Measurements from ENCODE around the gene COL8A1.
"Not testable (repeated sequence)": the region's sequence is repeated elsewhere in the genome, so short reads cannot be mapped to it uniquely, and the experiment has no call there.

COL8A1 gene

DNA sequence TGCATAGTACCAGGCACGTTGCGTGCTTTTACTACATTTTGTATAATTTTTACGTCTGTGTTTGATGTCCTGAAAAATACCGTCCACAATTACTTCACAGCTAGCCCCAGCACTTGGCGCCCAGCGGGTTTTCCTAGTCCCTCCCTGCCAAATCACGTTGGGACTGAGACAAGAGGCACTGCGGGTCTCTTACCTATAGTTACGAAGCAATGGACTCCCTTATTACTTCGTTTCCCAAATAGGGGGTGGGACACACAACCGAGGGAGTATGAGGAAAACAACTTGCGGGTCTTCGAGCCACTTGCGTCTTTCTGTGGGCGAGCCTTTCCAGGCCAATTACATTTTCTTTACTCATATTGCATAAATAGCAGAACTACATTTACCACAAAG is 178.6 kb downstream of the COL8A1 start:
- no peak for DNase-seq

DNA sequence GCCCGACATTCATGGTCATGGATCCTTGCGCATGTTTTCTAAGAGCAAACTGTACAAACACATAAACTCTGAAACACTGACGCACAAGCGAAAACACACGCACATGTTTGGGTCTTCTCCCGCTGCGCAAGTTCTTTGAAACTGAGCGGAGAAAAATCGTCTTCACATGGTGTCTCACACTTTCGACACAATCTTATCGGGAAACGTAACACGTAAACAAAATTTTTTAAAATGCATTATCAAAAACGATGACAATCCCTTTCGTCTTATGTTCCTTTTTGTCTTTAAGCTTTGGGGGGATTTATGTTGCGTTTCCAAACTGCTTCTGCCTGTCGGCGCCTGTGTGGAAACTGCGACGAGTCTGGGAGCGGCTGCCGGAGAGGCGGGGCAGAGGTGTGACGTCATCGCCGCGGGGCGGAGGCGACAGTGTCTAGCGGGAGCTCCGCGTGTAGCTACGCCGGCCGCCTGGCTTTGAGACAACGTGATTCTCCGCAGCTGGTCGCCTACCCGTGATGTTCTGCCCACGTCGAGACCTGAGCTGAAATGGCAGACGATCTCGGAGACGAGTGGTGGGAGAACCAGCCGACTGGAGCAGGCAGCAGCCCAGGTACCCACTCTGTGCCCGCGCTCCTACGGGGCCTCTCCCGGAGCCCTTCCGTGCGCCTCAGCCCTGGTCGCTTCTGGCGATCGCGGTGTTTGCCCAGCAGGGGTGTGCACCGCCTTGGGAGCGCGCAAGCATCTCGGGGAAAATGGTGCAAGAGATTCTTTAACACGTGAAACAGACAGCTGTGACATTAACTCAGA is 179.2 kb downstream of the COL8A1 start, which contains the start of gene CMSS1:
Gene CMSS1 (plus strand): TSS at position 426 of the 804 bp plus-strand sequence.
- DNase-seq: peak; percentile 81

DNA sequence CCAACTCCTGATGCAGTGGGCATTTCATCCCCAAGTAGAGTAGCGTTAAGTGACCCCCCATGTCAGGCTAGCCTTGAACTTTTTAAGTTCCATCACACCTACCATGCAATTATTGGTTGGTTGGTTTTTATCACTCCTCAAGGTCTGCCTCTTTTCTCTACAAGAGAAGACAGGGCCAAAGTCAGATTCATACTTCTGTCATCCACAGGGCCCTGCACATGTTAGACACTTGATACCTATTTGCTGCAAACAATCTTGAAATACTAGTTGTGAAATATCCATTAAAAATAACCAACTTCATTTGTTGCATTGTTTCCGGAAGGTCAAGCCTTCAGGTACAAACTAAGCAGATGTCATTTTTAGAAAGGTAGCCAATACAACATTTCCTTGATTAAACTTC is 180.4 kb downstream of the COL8A1 start:
- no peak for DNase-seq

DNA sequence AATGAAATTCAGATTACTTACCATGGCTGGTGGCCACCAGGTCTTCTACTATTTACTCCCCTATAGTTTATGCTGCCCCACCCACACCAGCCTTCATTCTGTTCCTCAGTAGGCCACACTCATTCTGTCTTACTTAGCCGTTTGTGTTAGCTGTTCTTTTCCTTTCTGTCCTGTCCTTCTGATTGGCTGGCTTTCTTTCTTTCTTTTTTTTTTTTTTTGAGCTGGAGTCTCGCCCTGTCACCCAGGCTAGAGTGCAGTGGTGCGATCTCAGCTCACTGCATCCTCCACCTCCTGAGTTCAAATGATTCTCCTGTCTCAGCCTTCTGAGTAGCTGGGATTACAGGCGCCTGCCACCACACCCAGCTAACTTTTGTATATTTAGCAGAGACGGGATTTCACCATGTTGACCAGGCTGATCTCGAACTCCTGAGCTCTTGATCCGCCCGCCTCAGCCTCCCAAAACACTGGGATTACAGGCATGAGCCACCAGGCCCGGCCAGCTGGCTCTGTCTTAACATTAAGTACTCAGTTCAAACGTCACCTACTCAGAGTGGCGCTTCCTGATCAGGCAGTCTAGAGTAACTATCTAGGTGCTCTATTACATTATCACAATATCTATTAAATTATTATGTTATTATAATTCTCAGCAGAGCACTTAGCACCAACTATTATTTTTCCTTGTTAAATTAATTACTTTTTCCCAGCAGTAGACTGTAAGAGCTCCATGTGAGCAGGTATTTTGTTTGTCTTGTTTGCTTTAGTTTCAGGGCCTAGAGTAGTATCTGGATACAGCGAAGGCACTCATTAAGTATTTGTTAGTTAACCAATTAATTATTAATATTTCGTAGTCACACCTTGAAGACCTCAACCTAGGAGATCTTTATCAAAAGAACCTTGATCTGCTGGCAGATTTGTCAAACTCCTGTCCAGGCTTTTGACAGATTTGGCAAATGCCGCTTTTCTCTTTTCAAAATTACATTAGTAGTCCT is 185.6 kb downstream of the COL8A1 start:
- DNase-seq: no peak

DNA sequence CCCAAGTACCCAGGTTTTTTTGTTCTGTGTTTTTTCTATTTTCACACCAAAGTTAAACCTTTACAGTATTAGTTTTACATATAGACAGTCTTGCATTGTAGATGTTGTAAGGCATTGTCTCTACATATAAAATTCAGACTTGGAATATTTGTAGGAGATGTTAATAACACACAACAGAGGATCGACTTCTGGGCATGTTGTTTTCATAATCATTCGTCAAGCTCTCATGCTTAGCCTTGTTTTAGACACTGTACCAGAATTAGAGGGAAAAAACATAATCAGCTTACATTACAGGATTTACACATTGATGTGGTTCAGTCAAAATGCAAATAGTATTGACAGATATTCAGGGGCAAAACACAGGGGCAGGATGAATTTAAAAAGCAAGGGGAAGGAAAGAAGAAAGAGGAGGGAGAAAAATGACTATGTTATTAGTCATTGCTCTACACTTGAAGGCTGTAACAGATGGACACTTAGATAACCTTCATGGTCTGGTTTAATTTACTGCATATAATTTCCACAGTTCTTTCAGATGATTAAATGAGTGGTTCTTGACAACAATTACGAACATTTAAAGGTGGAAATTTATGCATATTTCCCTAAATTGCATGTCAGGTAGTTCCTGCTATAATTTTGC is 186.7 kb downstream of the COL8A1 start:
- DNase-seq: no peak

DNA sequence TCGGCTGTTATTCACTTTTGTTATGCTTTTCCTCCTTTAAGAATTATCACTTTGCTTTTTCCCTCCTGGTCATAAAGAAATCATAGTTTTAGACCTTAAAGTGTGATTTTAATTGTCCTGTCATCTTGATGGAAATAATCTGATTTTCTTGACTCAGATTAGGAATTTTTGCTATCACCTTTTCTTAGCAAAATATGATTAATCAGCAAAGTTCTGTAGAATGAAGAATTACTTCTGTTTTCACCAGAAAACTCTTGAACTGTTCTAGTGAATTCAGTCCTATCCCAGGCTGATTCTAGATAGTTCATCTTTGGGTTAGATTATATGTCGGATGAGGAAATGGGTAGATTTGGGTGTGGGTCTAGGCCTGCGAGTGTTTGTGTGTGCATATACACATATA is 191.4 kb downstream of the COL8A1 start:
- no peak for DNase-seq

DNA sequence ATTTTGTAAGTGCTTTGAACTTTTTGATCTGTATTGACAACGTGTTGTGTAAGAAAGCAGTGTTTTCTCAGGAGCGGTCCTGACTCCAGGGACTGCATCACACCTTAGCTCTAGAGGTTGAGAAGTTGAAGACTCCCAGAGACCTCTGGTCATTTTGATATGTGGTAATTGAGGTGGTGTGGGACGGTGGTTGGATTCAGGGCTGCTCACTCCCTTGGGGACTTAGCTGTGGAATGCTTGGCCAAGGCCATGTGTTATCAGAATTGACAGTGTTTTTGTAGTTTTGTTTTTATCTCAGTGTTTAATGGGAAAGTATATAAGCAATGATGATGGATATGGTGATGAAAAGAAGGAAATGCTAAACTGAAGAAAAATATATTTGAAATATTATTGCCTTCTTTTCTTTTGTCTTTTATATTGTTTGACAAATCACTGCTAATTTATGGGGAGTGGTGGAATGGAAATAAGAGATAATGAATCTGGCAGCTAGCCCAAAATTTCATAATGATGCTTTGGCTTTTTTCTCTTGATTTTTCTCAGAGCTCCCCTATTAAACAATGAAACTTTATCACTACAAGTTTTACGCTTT is 195.3 kb downstream of the COL8A1 start:
- no peak for DNase-seq

DNA sequence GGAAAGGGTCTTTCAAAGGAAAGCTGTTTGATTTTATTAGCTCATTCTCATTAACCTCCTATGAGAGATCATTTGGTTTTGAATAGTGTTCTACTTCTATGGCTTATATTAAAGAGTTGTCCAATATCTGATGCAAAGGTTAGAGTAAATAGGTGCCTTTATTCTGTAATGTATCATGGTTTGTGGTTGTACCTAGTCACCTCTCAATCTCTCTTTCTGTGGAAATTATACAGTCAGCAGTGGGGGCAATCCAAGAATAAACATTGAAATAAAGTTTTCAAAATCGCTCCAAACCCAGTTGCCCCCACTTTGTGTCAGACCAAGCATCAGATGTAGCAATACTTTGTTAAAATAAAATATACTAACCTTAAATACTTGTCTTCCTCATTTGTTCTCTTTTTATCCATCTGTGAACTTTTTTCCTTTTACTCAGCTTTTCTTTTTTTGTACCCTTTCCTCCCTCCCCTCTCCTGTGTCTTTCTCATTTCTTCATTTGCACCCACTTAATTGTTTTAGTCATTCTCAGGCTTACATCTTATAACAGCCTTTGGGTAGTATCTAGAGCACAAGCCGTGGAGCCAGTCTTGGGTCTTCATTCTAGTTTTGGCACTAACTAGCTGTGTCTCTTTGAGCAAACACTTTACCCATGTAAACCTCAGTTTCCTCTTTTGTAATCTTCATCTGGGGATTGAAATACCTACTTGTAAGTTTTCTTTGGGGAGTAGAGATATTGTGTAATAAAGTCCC is 196.0 kb downstream of the COL8A1 start:
- no peak for DNase-seq

DNA sequence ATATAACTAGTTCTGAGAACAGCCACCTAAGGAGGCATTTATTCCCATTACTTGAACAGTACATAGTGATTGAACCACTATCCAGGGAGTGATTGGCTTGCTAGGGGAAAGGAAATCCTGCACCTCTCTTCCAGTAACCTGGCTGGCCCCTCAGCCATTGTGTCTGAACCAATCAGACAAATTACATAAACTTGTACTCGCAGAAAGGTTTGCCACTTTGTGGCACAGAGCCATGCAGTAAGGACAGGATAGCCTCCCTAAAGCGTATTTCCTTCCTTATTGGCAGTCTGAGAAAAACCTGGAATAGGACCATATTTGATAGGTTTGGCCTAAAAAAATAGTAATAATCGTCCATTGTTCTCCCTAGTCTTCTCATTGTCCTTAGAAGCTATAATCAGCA is 198.3 kb downstream of the COL8A1 start:
- no peak for DNase-seq

DNA sequence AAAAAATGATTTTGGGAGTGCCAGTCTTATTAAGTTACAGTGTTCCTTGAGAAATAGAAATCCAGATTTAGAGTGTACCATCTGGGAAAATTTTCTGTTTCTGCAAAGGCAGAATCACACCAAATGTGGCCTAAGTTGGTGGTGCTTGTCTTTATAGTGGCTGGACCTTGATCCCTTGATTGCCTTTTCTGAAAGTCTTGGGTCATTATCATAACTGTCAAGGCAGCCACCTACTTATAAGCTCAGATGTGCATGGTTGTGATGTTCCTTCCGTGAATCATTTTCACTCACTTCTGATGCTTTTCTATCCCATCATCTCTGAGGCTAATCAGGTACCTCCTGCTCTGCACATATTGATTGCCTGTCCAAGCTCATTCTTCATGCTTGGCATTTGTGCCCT is 199.3 kb downstream of the COL8A1 start:
- DNase-seq: no peak

DNA sequence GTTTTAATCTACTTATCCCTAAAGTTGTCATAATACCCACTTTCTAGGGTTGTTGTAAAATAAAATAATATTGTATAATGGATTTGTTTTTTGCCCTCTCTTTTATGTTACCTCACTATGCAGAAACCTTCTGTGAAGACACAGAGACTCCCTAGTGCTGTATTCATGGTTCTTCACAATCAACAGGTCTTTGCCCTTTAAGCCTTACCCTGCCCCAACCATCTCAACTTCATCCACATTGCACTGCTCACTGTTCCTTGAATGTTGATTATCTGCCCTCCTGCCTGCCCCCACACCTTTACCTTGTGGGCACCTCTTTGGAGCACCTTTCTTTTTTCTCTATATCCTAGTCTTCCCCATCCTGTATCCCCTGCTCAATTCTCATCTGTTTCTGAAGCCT is 200.4 kb downstream of the COL8A1 start:
- DNase-seq: no peak

DNA sequence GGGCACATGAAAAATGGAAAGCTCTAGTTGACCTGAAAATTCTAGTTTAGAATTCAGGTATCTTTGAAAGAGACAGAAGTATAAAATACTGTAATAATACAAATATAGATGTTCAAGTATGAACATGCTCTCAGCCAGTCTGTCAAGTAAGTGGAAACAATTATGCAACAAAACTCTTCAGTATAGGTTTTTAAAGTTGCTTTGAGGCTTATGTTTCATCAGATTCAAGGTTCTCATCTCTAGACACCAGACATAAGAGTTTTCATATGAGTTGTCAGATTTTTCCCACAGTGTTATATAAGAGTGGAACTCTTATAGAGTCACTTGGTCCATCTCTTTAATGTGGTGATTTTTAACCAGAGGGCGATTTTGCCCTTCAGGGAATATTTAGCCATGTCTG is 201.2 kb downstream of the COL8A1 start:
- DNase-seq: no peak

DNA sequence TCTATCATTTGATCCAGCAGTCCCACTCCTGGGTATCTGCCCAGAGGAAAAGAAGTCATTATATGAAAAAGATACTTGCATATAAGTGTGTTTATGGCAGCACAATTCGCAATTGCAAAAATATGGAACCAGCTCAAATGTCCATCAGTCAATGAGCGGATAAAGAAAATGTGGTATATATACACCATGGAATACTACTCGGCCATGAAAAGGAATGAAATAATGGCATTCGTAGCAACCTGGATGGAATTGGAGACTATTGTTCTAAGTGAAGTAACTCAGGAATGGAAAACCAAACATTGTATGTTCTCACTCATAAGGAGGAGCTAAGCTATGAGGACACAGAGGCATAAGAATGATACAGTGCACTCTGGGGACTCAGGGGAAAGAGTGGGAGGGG is 203.6 kb downstream of the COL8A1 start:
- not testable (repeated sequence) for DNase-seq

DNA sequence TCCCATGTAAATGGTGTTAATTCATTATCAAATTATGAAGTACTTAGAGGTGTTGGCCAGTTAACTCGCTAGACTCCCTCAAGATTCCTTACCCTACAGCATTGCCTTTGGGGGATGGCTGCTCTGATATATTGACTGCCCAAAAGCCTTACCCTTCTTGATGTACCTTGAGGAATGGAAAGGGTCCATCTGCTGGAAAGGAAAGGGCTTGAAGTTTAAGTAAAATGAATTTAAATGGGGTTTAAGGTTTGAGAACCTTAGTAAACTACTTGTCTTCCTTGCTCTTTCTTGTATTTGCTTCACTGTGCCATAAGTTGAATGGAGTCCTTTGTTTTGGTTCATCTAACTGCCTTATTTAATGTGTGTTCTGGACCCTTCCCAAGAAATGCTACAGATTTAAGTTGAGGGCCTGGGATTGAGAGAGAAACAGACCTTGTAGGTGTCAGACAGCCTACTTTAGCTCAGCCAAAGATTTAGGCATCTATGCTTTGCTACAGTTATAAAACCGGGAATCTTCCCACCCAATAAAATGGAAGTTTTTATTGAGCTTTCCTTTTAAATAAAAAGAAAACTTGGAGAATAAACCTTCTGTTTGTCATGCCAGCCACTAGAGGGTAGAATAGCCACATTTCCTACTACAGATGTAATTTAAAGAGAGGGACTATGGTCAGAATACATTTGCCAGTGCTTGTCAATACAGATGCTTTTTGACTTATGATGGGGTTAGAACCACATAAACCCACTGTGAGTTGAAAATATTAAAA is 204.6 kb downstream of the COL8A1 start:
- no peak for DNase-seq

DNA sequence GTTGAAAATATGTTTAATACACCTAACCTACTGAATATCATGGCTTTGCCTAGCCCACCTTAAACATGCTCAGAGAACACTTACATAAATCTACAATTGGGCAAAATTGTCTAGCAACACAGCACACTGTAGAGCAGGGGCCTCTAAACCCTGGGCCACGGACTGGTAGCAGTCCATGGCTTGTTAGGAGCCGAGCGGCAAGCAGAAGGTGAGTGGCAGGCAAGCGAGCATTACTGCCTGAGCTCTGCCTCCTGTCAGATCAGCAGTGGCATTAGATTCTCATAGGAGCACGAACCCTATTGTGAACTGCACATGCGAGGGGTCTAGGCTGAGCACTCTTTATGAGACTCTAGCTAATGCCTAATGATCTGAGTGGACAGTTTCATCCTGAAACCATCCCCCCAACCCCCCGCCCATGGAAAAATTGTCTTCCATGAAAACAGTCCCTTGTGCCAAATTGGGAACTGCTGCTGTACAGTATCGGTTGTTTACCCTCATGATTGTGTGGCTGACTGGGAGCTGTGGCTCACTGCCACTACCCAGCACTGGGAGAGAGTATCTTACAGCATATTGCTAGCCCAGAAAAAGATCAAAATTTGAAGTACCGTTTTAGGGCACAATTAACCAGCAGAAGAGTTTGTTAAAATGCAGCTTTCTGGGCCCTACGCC is 205.3 kb downstream of the COL8A1 start:
- no peak for DNase-seq

DNA sequence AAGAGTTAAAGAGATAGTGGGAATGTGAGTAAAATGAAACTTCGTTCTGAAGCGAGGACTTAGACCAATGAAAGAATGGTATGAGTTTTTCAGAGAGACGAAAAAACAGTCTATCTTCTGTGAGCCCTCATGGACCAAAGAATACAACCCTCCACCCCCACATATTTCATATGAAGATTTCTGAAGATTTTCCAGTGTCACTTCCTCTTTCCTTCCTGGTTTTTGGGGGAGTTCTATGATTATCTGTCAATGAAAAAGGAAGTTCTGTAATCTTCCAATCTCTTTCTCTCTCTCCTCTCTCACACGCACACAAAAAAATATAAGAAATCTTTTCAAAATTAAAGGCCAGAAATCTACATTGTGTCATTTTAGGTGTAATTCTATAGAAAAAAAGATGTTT is 206.9 kb downstream of the COL8A1 start:
- no peak for DNase-seq

DNA sequence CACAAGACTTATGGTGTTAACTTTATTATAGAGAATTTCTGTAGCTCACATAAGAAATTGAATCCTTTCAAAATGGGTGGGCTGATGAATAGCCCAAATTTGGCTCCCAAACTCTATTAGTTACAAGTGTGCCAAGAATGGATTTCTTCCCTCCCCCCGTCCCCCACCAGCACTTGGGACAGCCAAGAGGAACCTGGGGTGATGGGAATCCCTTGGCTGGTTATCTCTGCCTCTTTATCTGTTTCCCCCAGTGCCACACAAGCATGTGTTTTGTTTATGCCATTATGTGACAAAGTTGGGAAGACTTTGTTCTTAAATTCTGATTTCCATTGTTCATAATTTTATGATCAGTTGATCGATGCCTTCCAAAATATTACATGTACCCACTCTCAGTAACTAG is 207.6 kb downstream of the COL8A1 start:
- no peak for DNase-seq

DNA sequence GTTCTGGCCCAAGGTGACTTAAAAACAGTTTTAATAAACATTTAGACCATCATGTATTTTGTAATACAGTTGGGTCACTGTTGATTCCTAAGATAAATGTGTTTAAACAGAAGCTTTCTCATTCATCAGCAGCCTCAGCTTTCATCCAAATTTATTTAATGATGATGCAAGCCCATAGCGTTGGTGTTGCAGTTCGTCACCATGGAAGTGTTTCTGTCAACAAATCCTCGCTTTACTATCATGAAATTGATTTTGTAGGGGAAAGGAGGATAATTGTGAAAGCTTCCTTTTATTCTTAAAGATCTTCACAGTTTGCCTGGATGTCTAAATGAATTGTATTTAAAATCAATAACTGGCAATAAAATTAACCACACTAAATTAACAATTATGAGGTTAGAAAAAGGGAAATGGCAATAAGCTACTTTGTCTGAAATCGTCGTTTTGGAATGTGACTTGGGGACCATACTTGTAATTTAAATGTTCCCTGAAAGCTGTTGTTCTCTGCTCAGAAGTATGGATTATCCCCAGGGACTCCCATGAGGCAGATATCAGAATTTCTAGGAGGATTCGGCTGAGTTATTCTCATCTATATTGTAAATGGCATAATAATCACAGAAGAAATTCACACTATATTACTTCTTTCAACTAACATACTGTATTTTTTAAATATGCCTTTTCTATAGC is 208.2 kb downstream of the COL8A1 start:
- no peak for DNase-seq

DNA sequence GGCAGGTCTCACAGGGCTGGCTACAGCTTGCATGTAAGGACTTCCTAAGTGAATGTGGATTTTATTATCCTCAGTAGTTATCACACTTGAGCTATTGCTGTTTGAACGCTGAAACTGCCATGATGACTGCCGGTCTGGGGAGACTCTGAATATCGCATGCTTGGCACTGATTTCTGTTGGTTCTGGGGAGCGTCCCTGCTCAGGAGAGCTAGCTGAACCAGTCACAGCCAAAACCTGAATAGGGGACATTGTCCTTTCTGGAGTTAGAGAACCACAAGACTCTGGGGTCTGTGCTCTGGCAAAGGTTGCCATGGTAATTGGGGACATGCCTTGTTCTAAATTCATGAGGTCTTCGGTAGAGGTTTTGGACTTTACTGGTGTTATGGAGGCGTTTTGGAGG is 210.0 kb downstream of the COL8A1 start:
- no peak for DNase-seq

Measured in SHP77 treated with DMSO at 0.1 percent for 48 hours (cell line).